B cell (primary cell): Measurements from ENCODE around the gene NFATC1. TPM values are rescaled to one million over a fixed set of nuclear protein-coding genes. Genes with fewer than 3 reads are reported as not detected.

Experiments used
- ATAC-seq: fragments of 200-7000 bp; cut with Tn5 transposase; one replicate; pipeline ENCODE4 v1.10.0; 2021; ENCODE audit warnings: low read depth, mild to moderate bottlenecking, moderate number of reproducible peaks, moderate library complexity
- CTCF ChIA-PET: fragments of 350-600 bp; sonication (Branson Sonifier 250); formaldehyde crosslinking; loops from one replicate; lab custom pipeline; 2021; ENCODE audit warnings: antibody characterized with exemption, inconsistent platforms; lab: Charles Lee
- POLR2A ChIA-PET: fragments of 350-600 bp; sonication (Branson Sonifier 250); formaldehyde crosslinking; loops from one replicate; lab custom pipeline; 2021; ENCODE audit warnings: antibody characterized with exemption; lab: Charles Lee
- DNase-seq: peaks from one replicate; pipeline ENCODE4 v3.0.0; 2013
- H2AFZ ChIP-seq: 2 replicates; pipeline ENCODE4 v1.6.1; 2012; ENCODE audit warnings: mild to moderate bottlenecking, low read depth, low read length; ENCODE audit not compliant: insufficient read depth, poor library complexity, severe bottlenecking
- H3K27ac ChIP-seq, 2 donors: 1 replicate in 1 of 2; 2 replicates in 1 of 2; pipeline ENCODE4 v1.5.1; 2012 to 2013; ENCODE audit warnings: low read length in 2 of 2, mild to moderate bottlenecking in 2 of 2, moderate library complexity in 1 of 2
- H3K27me3 ChIP-seq, 4 experiments: fragments of 200-600 bp in 1 of 4; sonication (generic) in 1 of 4; replicated peaks in 1 of 4; 1 replicate in 2 of 4; 2 replicates in 2 of 4; pipeline versions ENCODE4 v1.6.1 to v1.7.0; 2013 to 2016; ENCODE audit warnings: low read length in 3 of 4, mild to moderate bottlenecking in 2 of 4, mixed read lengths in 1 of 4, moderate library complexity in 1 of 4; ENCODE audit not compliant: insufficient read depth in 4 of 4, control insufficient read depth in 3 of 4; ENCODE audit errors: control extremely low read depth in 1 of 4
- H3K36me3 ChIP-seq, 2 experiments: replicated peaks in 1 of 2; 1 replicate in 1 of 2; 2 replicates in 1 of 2; pipeline versions ENCODE4 v1.6.1 to v1.7.1; 2013; ENCODE audit warnings: low read length in 1 of 2; ENCODE audit not compliant: insufficient read depth in 2 of 2, control insufficient read depth in 1 of 2; ENCODE audit errors: control extremely low read depth in 1 of 2, extremely low read depth in 1 of 2
- H3K4me1 ChIP-seq, 2 donors: fragments of 200-600 bp in 1 of 2; sonication (generic) in 1 of 2; 1 replicate in 1 of 2; 2 replicates in 1 of 2; pipeline versions ENCODE4 v1.5.1 to v1.6.1; 2013 to 2017; ENCODE audit warnings: low read length in 2 of 2; ENCODE audit not compliant: control insufficient read depth in 2 of 2, insufficient read depth in 2 of 2
- H3K4me2 ChIP-seq: replicated peaks from 2 replicates; pipeline ENCODE3; 2012; ENCODE audit warnings: mild to moderate bottlenecking, low read depth, low read length; ENCODE audit not compliant: poor library complexity, severe bottlenecking
- H3K4me3 ChIP-seq, 5 experiments: fragments of 200-600 bp in 1 of 5; sonication (generic) in 1 of 5; 1 replicate in 3 of 5; 2 replicates in 2 of 5; pipeline versions ENCODE4 v1.5.1 to v1.7.0; 2011 to 2016; ENCODE audit warnings: low read length in 4 of 5, mild to moderate bottlenecking in 4 of 5, low read depth in 2 of 5, control low read depth in 1 of 5, moderate library complexity in 1 of 5; ENCODE audit not compliant: insufficient read depth in 1 of 5; ENCODE audit errors: control extremely low read depth in 1 of 5, extremely low read depth in 1 of 5
- H3K79me2 ChIP-seq: fragments of 200-600 bp; sonication (generic); one replicate; pipeline ENCODE4 v1.6.0; 2016; ENCODE audit warnings: low read length; ENCODE audit not compliant: control insufficient read depth, insufficient read depth
- H3K9ac ChIP-seq: fragments of 200-600 bp; sonication (generic); 2 replicates; pipeline ENCODE4 v1.6.1; 2017; ENCODE audit warnings: mild to moderate bottlenecking, low read length, moderate library complexity
- H3K9me3 ChIP-seq, 3 donors: one replicate each; pipeline versions ENCODE4 v1.6.1 to v1.7.1; 2013; ENCODE audit warnings: low read length in 2 of 3; ENCODE audit not compliant: control insufficient read depth in 2 of 3, insufficient read depth in 1 of 3; ENCODE audit errors: control extremely low read depth in 1 of 3
- H4K20me1 ChIP-seq: 2 replicates; pipeline ENCODE4 v1.6.0; 2012; ENCODE audit warnings: mild to moderate bottlenecking, low read length; ENCODE audit not compliant: insufficient read depth, control insufficient read depth, poor library complexity, severe bottlenecking
- H3K27ac Mint-ChIP-seq: one replicate; pipeline ENCODE4 v1.8.0; 2021; ENCODE audit warnings: mixed read lengths
- H3K27me3 Mint-ChIP-seq: one replicate; pipeline ENCODE4 v1.8.0; 2021; ENCODE audit warnings: mixed read lengths
- H3K4me1 Mint-ChIP-seq: one replicate; pipeline ENCODE4 v1.8.0; 2021; ENCODE audit warnings: mixed read lengths
- H3K4me3 Mint-ChIP-seq: one replicate; pipeline ENCODE4 v1.8.0; 2021; ENCODE audit warnings: mixed read lengths
- H3K9me3 Mint-ChIP-seq: one replicate; pipeline ENCODE4 v1.8.0; 2022; ENCODE audit warnings: mixed read lengths; ENCODE audit not compliant: insufficient read depth
- EZH2 ChIP-seq: IDR thresholded peaks from 2 replicates; pipeline ENCODE4 v1.6.1; 2012; ENCODE audit warnings: borderline replicate concordance, low read depth, mild to moderate bottlenecking, moderate library complexity, low read length; ENCODE audit not compliant: insufficient read depth, poor library complexity, severe bottlenecking
- WGBS: methylation state at CpG from one replicate; pipeline ENCODE4 v1.1.5; 2013; ENCODE audit warnings: missing lambda C conversion rate; ENCODE audit not compliant: insufficient coverage; 5-methylcytosine and 5-hydroxymethylcytosine counted together
- intact Hi-C: fragments of 100-400 bp; cut with micrococcal nuclease; formaldehyde crosslinking; loops from one replicate; pipeline ENCODE4 v1.10.0; 2022
- polyA plus RNA-seq: library from polyadenylated mRNA; depleted of rRNA; stranded (reverse); fragments of >200 nt; gene quantifications from 2 replicates; pipeline ENCODE4 v1.2.3, GENCODE V29; 2012
- total RNA-seq, 2 donors: library from RNA; stranded (reverse); fragments of 120-200 nt in 1 of 2; gene quantifications; 1 replicate in 1 of 2; 2 replicates in 1 of 2; pipeline versions ENCODE4 v1.2.3 to v1.2.4, GENCODE V29; 2013 to 2022
- TF ChIP-seq, protein P1 (sequence below): fragments of 200-600 bp; IDR thresholded peaks from one replicate; pipeline ENCODE4 v1.8.0; 2022; ENCODE audit warnings: antibody characterized with exemption, mild to moderate bottlenecking

The NFATC1 gene
- total and polyA plus RNA-seq, 2 donors (not counting 1 experiment from before 2014, with no cell fraction given), result 32.2 to 108 TPM

- no peak for TF ChIP-seq EZH2
- TF ChIP-seq, protein P1, sequence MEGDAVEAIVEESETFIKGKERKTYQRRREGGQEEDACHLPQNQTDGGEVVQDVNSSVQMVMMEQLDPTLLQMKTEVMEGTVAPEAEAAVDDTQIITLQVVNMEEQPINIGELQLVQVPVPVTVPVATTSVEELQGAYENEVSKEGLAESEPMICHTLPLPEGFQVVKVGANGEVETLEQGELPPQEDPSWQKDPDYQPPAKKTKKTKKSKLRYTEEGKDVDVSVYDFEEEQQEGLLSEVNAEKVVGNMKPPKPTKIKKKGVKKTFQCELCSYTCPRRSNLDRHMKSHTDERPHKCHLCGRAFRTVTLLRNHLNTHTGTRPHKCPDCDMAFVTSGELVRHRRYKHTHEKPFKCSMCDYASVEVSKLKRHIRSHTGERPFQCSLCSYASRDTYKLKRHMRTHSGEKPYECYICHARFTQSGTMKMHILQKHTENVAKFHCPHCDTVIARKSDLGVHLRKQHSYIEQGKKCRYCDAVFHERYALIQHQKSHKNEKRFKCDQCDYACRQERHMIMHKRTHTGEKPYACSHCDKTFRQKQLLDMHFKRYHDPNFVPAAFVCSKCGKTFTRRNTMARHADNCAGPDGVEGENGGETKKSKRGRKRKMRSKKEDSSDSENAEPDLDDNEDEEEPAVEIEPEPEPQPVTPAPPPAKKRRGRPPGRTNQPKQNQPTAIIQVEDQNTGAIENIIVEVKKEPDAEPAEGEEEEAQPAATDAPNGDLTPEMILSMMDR, result no peak
- WGBS, result 96% methylated on average over 6 of the region's 10 CpGs
These were observed 23.3 kb upstream of the NFATC1 start for GRCh38 chr18:79372461-79372860.

GRCh38 chr18:79372991-79373390 is 22.7 kb upstream of the NFATC1 start:
- Mint-ChIP-seq H3K4me3 (no peak overlapping the region), H3K4me1 (peaks cover 25% of the 10 kb centered on the region), H3K27me3 (no peaks in the 10 kb centered on the region), H3K9me3 (no peaks in the 10 kb centered on the region), H3K27ac (no peak overlapping the region)
- Histone ChIP-seq H2AFZ (no peak overlapping the region), H3K36me3 (peaks cover 0 to 6% of the 10 kb centered on the region in 2 experiments), H3K79me2 (no peaks in the 10 kb centered on the region), H4K20me1 (no peaks in the 10 kb centered on the region), H3K9ac (no peak overlapping the region), H3K4me1 (peaks cover 16 to 18% of the 10 kb centered on the region in 2 donors), H3K4me3 (no peak overlapping the region), H3K27ac (no peak overlapping the region), H3K4me2 (no peak overlapping the region), H3K9me3 (no peaks in the 10 kb centered on the region), H3K27me3 (no peaks in the 10 kb centered on the region)
- no peak for TF ChIP-seq EZH2
- TF ChIP-seq, protein P1, result no peak
- no CpG with 5 or more reads among the region's 2 CpGs for WGBS
- ChIA-PET CTCF (interaction anchor here (1.6 kb wide), 1 partner anchor 157 kb away, joined by 3 read pairs; no protein-coding TSS in a partner anchor), POLR2A (no interaction called here)
- ATAC-seq (no peak), DNase-seq (no peak)
- intact Hi-C loops, result no loop called here

More at GRCh38 chr18:79372461-79372860, 23.3 kb upstream of the NFATC1 start:
- H3K27me3 ChIP-seq, result no peaks in the 10 kb centered on the region
- H3K27ac Mint-ChIP-seq, result no peak overlapping the region
- POLR2A ChIA-PET, result no interaction called here
- no peaks in the 10 kb centered on the region for H3K9me3 Mint-ChIP-seq
- peaks cover 28% of the 10 kb centered on the region for H3K4me1 Mint-ChIP-seq
- no peaks in the 10 kb centered on the region for H3K79me2 ChIP-seq
- peaks cover 16 to 18% of the 10 kb centered on the region in 2 donors for H3K4me1 ChIP-seq
- DNase-seq (no peak), ATAC-seq (no peak)
- H4K20me1 ChIP-seq, result no peaks in the 10 kb centered on the region
- CTCF ChIA-PET, result no interaction called here
- intact Hi-C loops, result no loop called here
- no peak overlapping the region for H3K4me3 ChIP-seq
- no peaks in the 10 kb centered on the region for H3K27me3 Mint-ChIP-seq
- H2AFZ ChIP-seq, result no peak overlapping the region
- H3K27ac ChIP-seq, result no peak overlapping the region
- H3K4me2 ChIP-seq, result no peak overlapping the region
- H3K9ac ChIP-seq, result no peak overlapping the region
- H3K36me3 ChIP-seq, result peaks cover 0 to 2% of the 10 kb centered on the region in 2 experiments
- H3K9me3 ChIP-seq, result no peaks in the 10 kb centered on the region
- no peak overlapping the region for H3K4me3 Mint-ChIP-seq
